ENCODE results near the gene EOGT. TPM values are rescaled to one million over a fixed set of nuclear protein-coding genes. Genes with fewer than 3 reads are reported as not detected.

Gene EOGT
- total RNA-seq, 1 donor from 2014 or later = 15.5 TPM

GRCh38 chr3:68999605-69000004, 13.9 kb downstream of the EOGT start:
- Mint-ChIP-seq H3K36me3 (ENCODE audit: insufficient read depth) (peaks cover 4% of the 10 kb centered on the region), H3K27me3 (no peaks in the 10 kb centered on the region), H3K27ac (no peak overlapping the region), H3K4me3 (ENCODE audit: low read depth) (no peak overlapping the region), H3K4me1 (ENCODE audit: low read depth) (peaks cover 10% of the 10 kb centered on the region), H3K9me3 (ENCODE audit: low read depth) (no peaks in the 10 kb centered on the region)
- no peak for TF ChIP-seq CTCF (IDR thresholded peaks at IDR 0.05; ENCODE audit: unreplicated experiment)
- no peak for DNase-seq (ENCODE audit: low spot score, unreplicated experiment)

GRCh38 chr3:68999158-68999557, 14.3 kb downstream of the EOGT start:
- Mint-ChIP-seq H3K27me3 (no peaks in the 10 kb centered on the region), H3K4me1 (ENCODE audit: low read depth) (peaks cover 10% of the 10 kb centered on the region), H3K9me3 (ENCODE audit: low read depth) (no peaks in the 10 kb centered on the region)

DNA sequence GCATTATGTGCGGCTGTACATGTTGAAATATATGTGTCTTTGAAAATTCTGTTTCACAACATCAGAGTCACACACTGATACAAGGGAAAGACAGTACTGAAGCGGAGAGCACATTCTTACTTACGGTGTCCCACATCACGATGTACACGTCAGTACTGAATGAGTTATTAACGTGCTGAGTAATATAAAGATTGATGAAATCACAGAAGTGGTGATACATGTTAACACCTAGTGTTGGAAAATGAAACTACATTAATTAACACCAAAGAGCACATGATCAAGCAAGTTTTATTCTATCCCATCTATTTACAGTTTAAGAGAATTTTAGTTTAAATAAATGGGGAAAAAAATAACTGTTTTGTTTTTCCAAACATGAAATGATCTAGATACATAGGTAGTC, 15.6 kb downstream of the EOGT start:
- peaks cover 11% of the 10 kb centered on the region for H3K36me3 Mint-ChIP-seq (ENCODE audit: insufficient read depth)
- no peaks in the 10 kb centered on the region for H3K27me3 Mint-ChIP-seq
- no peak overlapping the region for H3K4me3 Mint-ChIP-seq (ENCODE audit: low read depth)
- peak; percentile 21 for TF ChIP-seq CTCF (IDR thresholded peaks at IDR 0.05; ENCODE audit: unreplicated experiment)
- peaks cover 10% of the 10 kb centered on the region for H3K4me1 Mint-ChIP-seq (ENCODE audit: low read depth)
- no peak for DNase-seq (ENCODE audit: low spot score, unreplicated experiment)
- peaks cover 3% of the 10 kb centered on the region for H3K9me3 Mint-ChIP-seq (ENCODE audit: low read depth)
- no peak overlapping the region for H3K27ac Mint-ChIP-seq

More at GRCh38 chr3:68999158-68999557, 14.3 kb downstream of the EOGT start:
- Mint-ChIP-seq H3K27ac (no peak overlapping the region), H3K36me3 (ENCODE audit: insufficient read depth) (peaks cover 4% of the 10 kb centered on the region), H3K4me3 (ENCODE audit: low read depth) (no peak overlapping the region)
- DNase-seq (ENCODE audit: low spot score, unreplicated experiment) = no peak
- TF ChIP-seq CTCF (IDR thresholded peaks at IDR 0.05; ENCODE audit: unreplicated experiment) = no peak

GRCh38 chr3:68996356-68996995, 17.0 kb downstream of the EOGT start:
- peaks cover 3% of the 10 kb centered on the region for H3K9me3 Mint-ChIP-seq (ENCODE audit: low read depth)
- no peak overlapping the region for H3K27ac Mint-ChIP-seq
- peaks cover 24% of the 10 kb centered on the region for H3K36me3 Mint-ChIP-seq (ENCODE audit: insufficient read depth)
- peaks cover 10% of the 10 kb centered on the region for H3K4me1 Mint-ChIP-seq (ENCODE audit: low read depth)
- TF ChIP-seq CTCF (IDR thresholded peaks at IDR 0.05; ENCODE audit: unreplicated experiment) = no peak
- no peaks in the 10 kb centered on the region for H3K27me3 Mint-ChIP-seq
- H3K4me3 Mint-ChIP-seq (ENCODE audit: low read depth) = no peak overlapping the region
- DNase-seq (ENCODE audit: low spot score, unreplicated experiment) = no peak

GRCh38 chr3:68988740-68989139, 24.7 kb downstream of the EOGT start:
- H3K27ac Mint-ChIP-seq = no peak overlapping the region
- peaks cover 3% of the 10 kb centered on the region for H3K9me3 Mint-ChIP-seq (ENCODE audit: low read depth)
- H3K27me3 Mint-ChIP-seq = no peaks in the 10 kb centered on the region
- H3K4me1 Mint-ChIP-seq (ENCODE audit: low read depth) = no peaks in the 10 kb centered on the region
- H3K4me3 Mint-ChIP-seq (ENCODE audit: low read depth) = no peak overlapping the region
- TF ChIP-seq CTCF (IDR thresholded peaks at IDR 0.05; ENCODE audit: unreplicated experiment) = no peak
- peaks cover 35% of the 10 kb centered on the region for H3K36me3 Mint-ChIP-seq (ENCODE audit: insufficient read depth)
- no peak for DNase-seq (ENCODE audit: low spot score, unreplicated experiment)

All from progenitor cell of endocrine pancreas (in vitro differentiated cells).